Adipose tissue (tissue), 3 donors: ENCODE results near the gene MACROD2. TPM values are rescaled to one million over a fixed set of nuclear protein-coding genes. Genes with fewer than 3 reads are reported as not detected.
"Not testable (repeated sequence)": the region's sequence is repeated elsewhere in the genome, so short reads cannot be mapped to it uniquely, and the experiment has no call there.

ENCODE experiments used
- H3K27ac ChIP-seq: one replicate; pipeline ENCODE4 v1.5.1; 2013; ENCODE audit warnings: low read depth, low read length
- WGBS, 3 donors: extraction: QIAGEN DNeasy Blood & Tissue Kit; methylation state at CpG; one replicate each; pipeline ENCODE4 v1.1.7; 2013; 5-methylcytosine and 5-hydroxymethylcytosine counted together
- polyA plus RNA-seq, 3 donors: library from polyadenylated mRNA; stranded (reverse); fragments of 200-250 nt; gene quantifications; one replicate each; pipeline ENCODE4 v1.2.3, GENCODE V29; 2013
- donor health status: healthy with polysubstance abuse.
- donor health status: Bipolar disorder and iron deficiency.
- donor health status: healthy.

Gene MACROD2
- polyA plus RNA-seq, 3 donors = 0.11 to 0.98 (median 0.56) TPM

- H3K27ac ChIP-seq = no peak overlapping the region
- 79 to 91% (median 85%) methylated on average over 2 of the region's 2 CpGs for WGBS, 3 donors
Observed at GRCh38 chr20:14906908-14907434, 911.7 kb downstream of the MACROD2 start.

DNA sequence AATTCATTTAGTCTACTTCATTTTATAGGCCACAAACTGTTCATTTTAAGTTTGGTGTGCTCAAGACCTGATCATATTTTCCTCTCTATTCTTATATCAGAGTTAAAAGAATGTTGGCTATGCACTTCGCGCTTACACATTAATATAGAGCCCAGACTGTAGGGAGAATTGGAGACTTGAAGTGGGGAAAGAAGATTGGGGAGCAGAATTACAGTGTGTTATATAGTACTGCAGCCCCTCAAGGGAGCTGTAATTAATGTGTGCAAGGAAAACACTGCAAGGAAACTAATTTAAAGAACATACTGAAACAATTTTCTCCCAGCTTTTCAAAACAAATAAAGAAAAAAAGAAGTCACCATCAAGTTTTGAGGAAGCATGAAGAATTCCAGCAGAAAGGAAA, 914.8 kb downstream of the MACROD2 start:
- H3K27ac ChIP-seq = no peak overlapping the region
- WGBS, 3 donors = 86 to 88% (median 86%) methylated on average over 2 of the region's 2 CpGs

DNA sequence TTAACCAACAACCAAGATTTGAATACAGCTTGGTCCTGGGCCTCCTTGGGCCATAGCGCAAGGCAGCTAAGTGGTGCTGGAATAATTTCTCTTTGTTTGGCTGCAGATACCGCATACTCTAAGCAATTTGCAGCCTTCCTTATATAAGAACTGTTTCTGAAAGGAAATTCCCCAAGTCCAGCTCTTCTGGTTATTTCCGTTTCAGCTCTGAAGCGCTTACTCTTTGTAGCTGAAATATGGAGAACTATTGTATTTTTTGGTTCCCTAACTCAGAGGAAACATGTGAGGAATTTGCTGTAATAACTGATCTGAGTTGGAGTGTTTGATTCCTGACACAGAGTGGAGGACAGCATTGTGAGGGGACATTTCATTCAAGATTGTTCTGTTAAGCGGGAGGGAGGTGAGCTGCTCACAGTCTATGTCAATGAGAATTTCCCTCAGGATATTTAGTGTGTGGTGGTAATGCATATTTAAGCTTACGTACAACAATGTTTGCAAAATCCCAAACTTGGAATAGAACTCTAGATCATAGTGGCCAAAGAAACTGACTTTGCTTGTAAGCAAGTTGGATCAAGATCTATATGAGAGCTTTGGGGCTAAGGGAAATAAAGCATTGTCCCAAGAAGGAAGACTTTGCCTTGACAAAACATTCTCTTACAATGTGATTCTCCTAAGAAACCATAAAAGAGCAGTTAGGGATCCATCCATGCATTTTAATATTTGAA, 918.7 kb downstream of the MACROD2 start:
- WGBS, 3 donors = 72 to 88% (median 82%) methylated on average over 6 of the region's 6 CpGs
- no peak overlapping the region for H3K27ac ChIP-seq

- 66 to 79% (median 71%) methylated on average over 2 of the region's 2 CpGs for WGBS, 3 donors
- H3K27ac ChIP-seq = no peak overlapping the region
Observed at GRCh38 chr20:14914633-14915032, 919.3 kb downstream of the MACROD2 start.

DNA sequence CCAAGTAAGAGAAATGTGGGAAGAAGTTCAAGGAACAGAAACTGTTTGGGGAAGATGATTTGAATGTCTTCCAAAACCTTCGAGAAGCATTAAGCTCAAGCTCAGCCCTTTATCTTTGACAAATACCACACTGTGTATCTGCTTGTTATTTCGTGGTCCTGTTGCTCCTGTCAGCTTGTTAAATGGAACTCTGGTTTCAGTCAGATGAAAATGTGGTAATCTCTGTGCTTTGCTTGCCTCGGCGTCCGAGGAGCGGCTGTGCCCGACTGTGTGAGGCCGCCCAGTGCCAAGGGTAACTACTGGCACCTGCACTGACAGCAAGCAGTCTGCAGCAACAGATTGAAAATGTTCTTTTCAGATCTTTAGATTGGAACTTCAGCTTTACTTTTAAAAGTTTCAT, 920.0 kb downstream of the MACROD2 start:
- WGBS, 3 donors = 48 to 65% (median 61%) methylated on average over 8 of the region's 8 CpGs
- no peak overlapping the region for H3K27ac ChIP-seq

- 81 to 83% (median 81%) methylated on average over 4 of the region's 4 CpGs for WGBS, 3 donors
Observed at GRCh38 chr20:14916360-14916920, 921.1 kb downstream of the MACROD2 start.

DNA sequence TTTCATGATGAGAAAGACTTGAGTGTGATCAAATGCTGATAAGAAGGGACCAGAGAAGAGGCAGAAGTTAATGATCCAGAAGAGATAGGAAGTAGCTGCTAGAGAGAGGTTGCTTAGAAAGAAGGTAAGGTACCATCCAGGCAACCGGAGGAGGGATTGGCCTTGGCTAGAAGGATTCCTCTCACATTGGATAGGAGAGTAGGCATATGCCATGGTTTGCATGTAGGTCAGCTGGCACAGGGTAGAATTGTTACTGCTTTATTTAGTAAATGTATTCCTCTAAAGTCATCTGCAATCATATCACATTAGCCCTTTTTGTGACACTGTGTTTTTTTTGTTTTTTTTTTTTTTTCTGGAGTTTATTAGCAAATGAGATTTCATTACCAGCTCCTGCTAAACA, 923.0 kb downstream of the MACROD2 start:
- no peak overlapping the region for H3K27ac ChIP-seq
- 93 to 97% (median 94%) methylated on average over 1 of the region's 1 CpG for WGBS, 3 donors

More at GRCh38 chr20:14916360-14916920, 921.1 kb downstream of the MACROD2 start:
- no peak overlapping the region for H3K27ac ChIP-seq

DNA sequence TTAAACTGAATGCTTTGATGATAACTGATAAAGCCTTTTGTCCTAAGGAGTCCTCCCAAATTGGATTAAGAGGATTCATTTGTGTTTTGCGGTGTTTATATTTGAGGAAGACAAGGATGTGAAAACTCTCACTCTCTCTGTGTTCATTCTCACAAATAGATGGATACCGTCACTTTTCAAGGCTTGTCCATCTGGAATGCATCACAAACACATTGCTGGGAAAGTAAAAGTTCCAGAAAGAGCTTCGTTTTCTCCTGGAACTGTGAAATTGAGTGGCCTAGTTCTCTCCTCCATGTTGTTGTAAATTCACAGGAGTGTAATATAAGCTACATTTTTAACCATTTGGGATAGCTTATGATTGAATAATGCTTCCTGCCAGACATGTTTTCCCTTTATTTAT, 923.7 kb downstream of the MACROD2 start:
- no peak overlapping the region for H3K27ac ChIP-seq

DNA sequence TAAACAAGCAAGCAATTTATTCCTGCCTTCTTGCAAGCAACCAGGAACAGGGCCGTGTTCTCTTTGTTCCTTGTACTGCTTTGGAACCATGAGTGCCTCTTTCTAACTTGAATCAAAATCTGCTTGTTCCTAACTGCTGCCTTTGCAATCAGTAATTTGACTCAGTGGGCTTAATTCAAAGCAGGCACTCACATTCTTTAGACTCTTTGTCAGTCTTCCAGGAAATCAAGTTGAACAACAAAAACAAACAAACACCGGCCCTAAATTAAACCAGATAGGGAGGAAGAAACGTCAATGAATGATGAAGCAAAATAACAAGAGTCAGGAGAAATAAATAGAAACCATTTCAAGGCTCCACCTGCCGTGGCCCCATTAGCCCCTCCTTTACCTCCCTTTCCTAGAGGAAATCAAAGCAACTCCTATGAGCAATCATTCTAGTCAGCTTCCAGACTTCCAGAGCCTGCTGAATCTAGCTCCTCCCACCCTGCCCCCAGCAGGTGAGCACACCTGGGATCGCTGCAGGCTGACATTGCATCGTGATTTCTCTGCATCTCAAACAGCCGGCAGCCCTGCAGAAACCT, 924.3 kb downstream of the MACROD2 start:
- no peak overlapping the region for H3K27ac ChIP-seq
- 13 to 40% (median 26%) methylated on average over 7 of the region's 7 CpGs for WGBS, 3 donors

More for the DNA sequence above, 923.7 kb downstream of the MACROD2 start:
- 72 to 87% (median 74%) methylated on average over 3 of the region's 3 CpGs for WGBS, 3 donors

- no peak overlapping the region for H3K27ac ChIP-seq
- WGBS, 3 donors = 84 to 90% (median 89%) methylated on average over 1 of the region's 1 CpG
Observed at GRCh38 chr20:14921513-14921912, 926.2 kb downstream of the MACROD2 start.

DNA sequence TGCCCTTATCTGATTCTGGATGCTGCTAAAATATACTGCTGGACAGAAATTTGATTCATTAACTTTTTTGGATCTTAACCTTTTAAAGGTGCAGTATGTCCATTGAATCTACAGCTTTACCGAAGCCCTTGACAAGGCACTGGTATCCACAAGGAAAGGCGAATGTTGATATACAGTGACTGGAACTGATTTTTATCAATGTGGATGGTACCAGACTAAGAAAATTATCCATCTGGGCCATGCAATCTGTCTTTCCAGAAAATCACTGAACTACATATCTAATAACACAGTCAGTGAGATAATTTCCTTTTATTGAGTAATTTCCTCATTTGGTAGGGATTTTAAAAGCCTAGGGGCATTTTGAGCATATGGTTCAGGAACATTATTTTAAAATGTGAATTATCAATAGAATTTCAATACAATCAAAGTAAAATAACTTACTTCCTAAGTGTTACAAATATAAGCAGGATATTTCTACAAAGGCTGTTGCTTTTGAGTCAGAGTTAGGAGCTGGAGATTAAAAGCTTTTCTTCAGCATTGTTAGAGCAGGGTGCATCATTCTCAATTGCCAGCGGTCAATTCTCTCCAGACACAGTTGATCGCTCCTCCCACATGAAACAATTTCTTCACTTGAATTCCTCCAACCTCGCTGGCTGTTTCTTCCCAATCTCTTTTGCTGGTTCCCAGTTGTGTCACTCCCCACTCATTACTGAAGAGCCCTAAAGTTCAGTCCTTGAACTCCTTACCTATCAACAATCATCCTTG, 927.4 kb downstream of the MACROD2 start:
- no peak overlapping the region for H3K27ac ChIP-seq
- 93 to 98% (median 95%) methylated on average over 5 of the region's 5 CpGs for WGBS, 3 donors

- H3K27ac ChIP-seq = no peak overlapping the region
- WGBS, 3 donors = 66 to 67% (median 66%) methylated on average over 1 of the region's 1 CpG
Observed at GRCh38 chr20:14924433-14924832, 929.1 kb downstream of the MACROD2 start.

- no peak overlapping the region for H3K27ac ChIP-seq
- 94 to 96% (median 95%) methylated on average over 1 of the region's 1 CpG for WGBS, 3 donors
Observed at GRCh38 chr20:14925300-14925699, 930.0 kb downstream of the MACROD2 start.

- whole genome bisulfite sequencing, 3 donors = 58 to 82% (median 76%) methylated on average over 2 of the region's 2 CpGs
- H3K27ac ChIP-seq = not testable (repeated sequence)
Observed at GRCh38 chr20:14926436-14926835, 931.1 kb downstream of the MACROD2 start.

DNA sequence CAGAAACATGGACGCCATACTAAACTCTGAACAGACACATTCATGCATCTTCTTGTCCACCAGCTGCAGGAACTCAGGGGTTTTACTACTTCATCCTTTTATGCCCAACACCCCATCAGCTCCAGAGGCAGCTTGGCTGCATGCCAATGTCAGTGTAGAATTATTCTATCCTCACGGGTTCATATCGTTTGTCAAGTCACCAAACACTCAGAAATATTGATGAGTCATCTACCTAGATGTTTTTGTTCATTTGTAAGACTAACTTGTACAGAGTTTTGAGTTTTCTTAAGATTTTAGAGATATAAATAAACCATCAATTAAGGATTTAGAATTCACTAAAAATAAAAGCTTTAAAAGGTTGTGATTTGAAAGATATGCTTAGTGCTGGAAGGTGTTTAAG, 932.8 kb downstream of the MACROD2 start:
- WGBS, 3 donors = 10 to 42% (median 19%) methylated on average over 3 of the region's 3 CpGs
- H3K27ac ChIP-seq = no peak overlapping the region

- no peak overlapping the region for H3K27ac ChIP-seq
- 95 to 96% (median 96%) methylated on average over 8 of the region's 8 CpGs for WGBS, 3 donors
Observed at GRCh38 chr20:14929388-14929787, 934.1 kb downstream of the MACROD2 start.

DNA sequence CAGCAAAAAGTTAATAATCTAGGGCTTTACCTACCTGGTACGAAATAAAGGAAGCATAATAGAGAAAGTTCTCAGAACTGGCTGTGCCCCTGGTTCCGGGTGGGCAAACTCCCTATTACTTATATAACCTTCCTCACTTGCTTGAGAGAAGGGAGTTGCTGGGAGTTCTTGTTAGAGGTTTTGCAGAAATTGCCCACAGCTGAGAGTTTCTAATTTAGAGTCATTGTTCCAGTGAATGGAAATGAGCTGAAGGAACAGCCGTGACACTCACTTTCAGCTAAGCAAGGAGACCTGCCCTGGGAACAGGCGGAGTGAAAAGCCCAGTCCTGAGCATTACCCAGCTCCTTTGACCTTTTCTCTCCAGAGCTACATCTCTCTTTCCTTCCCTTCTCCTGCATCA, 936.7 kb downstream of the MACROD2 start:
- WGBS, 3 donors = 93 to 98% (median 98%) methylated on average over 4 of the region's 4 CpGs
- H3K27ac ChIP-seq = no peak overlapping the region

DNA sequence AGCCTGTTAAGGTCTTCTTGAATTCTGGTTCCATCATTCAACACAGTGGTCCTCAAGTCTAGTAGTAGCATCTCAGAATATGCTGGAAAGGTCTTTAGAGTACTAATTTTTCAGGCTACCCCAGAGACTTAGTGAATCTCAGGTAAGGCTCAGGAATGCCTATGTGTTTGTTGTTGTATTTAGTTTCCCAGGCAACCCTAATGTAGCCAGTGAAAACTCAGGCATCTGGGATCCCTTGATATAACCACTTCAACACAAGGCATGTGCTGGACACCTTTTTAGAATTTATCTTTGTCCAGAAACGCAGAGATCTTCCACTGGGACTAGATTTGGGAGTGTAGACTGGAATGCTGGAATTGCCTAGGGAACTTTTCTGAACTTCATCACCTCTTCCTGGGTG, 940.0 kb downstream of the MACROD2 start:
- WGBS, 3 donors = 44 to 55% (median 55%) methylated on average over 1 of the region's 1 CpG
- H3K27ac ChIP-seq = no peak overlapping the region

GRCh38 chr20:14937021-14937420, 941.7 kb downstream of the MACROD2 start:
- WGBS, 3 donors = 85 to 96% (median 89%) methylated on average over 3 of the region's 3 CpGs
- no peak overlapping the region for H3K27ac ChIP-seq
